Measurements from ENCODE around the gene TPST1. TPM values are rescaled to one million over a fixed set of nuclear protein-coding genes. Genes with fewer than 3 reads are reported as not detected.

Gene TPST1
- total RNA-seq, 1 donor: 59.7 TPM

GRCh38 chr7:66403564-66403963, 198.4 kb downstream of the TPST1 start:
- H3K4me3 ChIP-seq (ENCODE audit: low read depth, low read length): no peak overlapping the region
- TF ChIP-seq CTCF (IDR thresholded peaks at IDR 0.05; ENCODE audit: insufficient read depth, low read length): no peak
- DNase-seq (ENCODE audit: low read depth): no peak

- no peak for TF ChIP-seq CTCF (IDR thresholded peaks at IDR 0.05; ENCODE audit: insufficient read depth, low read length)
- DNase-seq (ENCODE audit: low read depth): no peak
- H3K4me3 ChIP-seq (ENCODE audit: low read depth, low read length): no peak overlapping the region
Observed at GRCh38 chr7:66409493-66409892, 204.4 kb downstream of the TPST1 start.

Small RNA genes within 50 kb of the gene (small RNA-seq; reads per million reads assigned to genes)
- not detected for gene RNU6-313P

Other genes starting within 250 kb of the TPST1 start
- 22.3 and 25.9 TPM in 2 replicates for gene GUSB, start 223.1 kb upstream of the TPST1 start, total RNA-seq (ENCODE audit: low replicate concordance)
- gene ASL, start 129.5 kb upstream of the TPST1 start, total RNA-seq (ENCODE audit: low replicate concordance): 13.9 and 45.8 TPM in 2 replicates
- gene CRCP, start 90.5 kb upstream of the TPST1 start, total RNA-seq (ENCODE audit: low replicate concordance): 36.1 and 46.8 TPM in 2 replicates